Upper lobe of left lung (tissue), 4 donors: Measurements from ENCODE around the gene PRR4.

Source experiments
- EP300 ChIP-seq, 4 donors: sonication (generic); formaldehyde crosslinking; IDR thresholded peaks; one replicate each; pipeline ENCODE4 v1.5.1; 2017; ENCODE audit warnings: antibody characterized with exemption in 4 of 4, control low read depth in 2 of 4
- POLR2A ChIP-seq, 4 donors: fragments of 450-650 bp; IDR thresholded peaks; one replicate each; pipeline ENCODE4 v1.5.1; 2016 to 2017; ENCODE audit warnings: antibody characterized with exemption in 4 of 4, mild to moderate bottlenecking in 2 of 4
- POLR2AphosphoS5 ChIP-seq, 2 donors: sonication (generic); formaldehyde crosslinking; IDR thresholded peaks; one replicate each; pipeline ENCODE4 v1.5.1; 2017; ENCODE audit warnings: antibody characterized with exemption in 2 of 2
- TF ChIP-seq, protein P1 (sequence below), 6 experiments: fragments of 450-650 bp in 4 of 6; fragments of 200-600 bp in 2 of 6; sonication (generic) in 2 of 6; IDR thresholded peaks; one replicate each; pipeline ENCODE4 v1.5.1; 2016 to 2019; ENCODE audit warnings: antibody characterized with exemption in 6 of 6

- TF ChIP-seq POLR2A (IDR thresholded peaks at IDR 0.05) (no peak), EP300 (IDR thresholded peaks at IDR 0.05) (no peak), POLR2AphosphoS5 (IDR thresholded peaks at IDR 0.05) (no peak)
- TF ChIP-seq, protein P1, sequence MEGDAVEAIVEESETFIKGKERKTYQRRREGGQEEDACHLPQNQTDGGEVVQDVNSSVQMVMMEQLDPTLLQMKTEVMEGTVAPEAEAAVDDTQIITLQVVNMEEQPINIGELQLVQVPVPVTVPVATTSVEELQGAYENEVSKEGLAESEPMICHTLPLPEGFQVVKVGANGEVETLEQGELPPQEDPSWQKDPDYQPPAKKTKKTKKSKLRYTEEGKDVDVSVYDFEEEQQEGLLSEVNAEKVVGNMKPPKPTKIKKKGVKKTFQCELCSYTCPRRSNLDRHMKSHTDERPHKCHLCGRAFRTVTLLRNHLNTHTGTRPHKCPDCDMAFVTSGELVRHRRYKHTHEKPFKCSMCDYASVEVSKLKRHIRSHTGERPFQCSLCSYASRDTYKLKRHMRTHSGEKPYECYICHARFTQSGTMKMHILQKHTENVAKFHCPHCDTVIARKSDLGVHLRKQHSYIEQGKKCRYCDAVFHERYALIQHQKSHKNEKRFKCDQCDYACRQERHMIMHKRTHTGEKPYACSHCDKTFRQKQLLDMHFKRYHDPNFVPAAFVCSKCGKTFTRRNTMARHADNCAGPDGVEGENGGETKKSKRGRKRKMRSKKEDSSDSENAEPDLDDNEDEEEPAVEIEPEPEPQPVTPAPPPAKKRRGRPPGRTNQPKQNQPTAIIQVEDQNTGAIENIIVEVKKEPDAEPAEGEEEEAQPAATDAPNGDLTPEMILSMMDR (IDR thresholded peaks at IDR 0.05) = no peak
Measured at GRCh38 chr12:10847744-10848143, 1.5 kb downstream of the PRR4 start.
